ENCODE measurements around the gene ZEB1. TPM values are rescaled to one million over a fixed set of nuclear protein-coding genes. Genes with fewer than 3 reads are reported as not detected.

The ZEB1 gene
- total RNA-seq, 3 donors from 2014 or later: 28.2 to 113 (median 71.1) TPM

DNA sequence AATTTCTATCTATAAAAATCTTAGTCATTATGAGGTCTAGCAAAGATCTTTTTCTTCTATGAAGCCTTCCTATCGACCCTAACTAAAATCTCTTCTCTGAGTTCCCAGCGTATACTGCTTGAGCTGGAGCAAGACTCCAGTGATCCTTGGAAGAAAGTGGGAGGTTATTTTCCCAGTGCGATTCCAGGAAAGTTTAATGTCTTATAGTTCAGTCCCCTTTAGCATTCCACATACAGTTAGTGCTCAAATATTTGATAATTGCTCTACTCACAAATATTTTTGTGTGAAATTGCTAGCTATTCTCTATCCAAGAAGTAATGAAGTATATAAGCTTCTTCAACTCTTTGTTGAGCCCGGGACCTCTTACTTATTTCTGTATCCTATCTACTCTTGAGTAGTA, 47.7 kb downstream of the ZEB1 start:
- no peaks in the 10 kb centered on the region for H3K4me1 ChIP-seq
- H3K27ac ChIP-seq: no peak overlapping the region
- intact Hi-C loops (cut with DNase I; ENCODE audit: low total_unique reads): no loop called here
- no peak for TF ChIP-seq POLR2AphosphoS5 (IDR thresholded peaks at IDR 0.05)
- TF ChIP-seq POLR2A (IDR thresholded peaks at IDR 0.05): no peak
- TF ChIP-seq, protein P1, sequence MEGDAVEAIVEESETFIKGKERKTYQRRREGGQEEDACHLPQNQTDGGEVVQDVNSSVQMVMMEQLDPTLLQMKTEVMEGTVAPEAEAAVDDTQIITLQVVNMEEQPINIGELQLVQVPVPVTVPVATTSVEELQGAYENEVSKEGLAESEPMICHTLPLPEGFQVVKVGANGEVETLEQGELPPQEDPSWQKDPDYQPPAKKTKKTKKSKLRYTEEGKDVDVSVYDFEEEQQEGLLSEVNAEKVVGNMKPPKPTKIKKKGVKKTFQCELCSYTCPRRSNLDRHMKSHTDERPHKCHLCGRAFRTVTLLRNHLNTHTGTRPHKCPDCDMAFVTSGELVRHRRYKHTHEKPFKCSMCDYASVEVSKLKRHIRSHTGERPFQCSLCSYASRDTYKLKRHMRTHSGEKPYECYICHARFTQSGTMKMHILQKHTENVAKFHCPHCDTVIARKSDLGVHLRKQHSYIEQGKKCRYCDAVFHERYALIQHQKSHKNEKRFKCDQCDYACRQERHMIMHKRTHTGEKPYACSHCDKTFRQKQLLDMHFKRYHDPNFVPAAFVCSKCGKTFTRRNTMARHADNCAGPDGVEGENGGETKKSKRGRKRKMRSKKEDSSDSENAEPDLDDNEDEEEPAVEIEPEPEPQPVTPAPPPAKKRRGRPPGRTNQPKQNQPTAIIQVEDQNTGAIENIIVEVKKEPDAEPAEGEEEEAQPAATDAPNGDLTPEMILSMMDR (IDR thresholded peaks at IDR 0.05): no peak
- no peaks in the 10 kb centered on the region for H3K9me3 ChIP-seq
- H3K27me3 ChIP-seq: no peaks in the 10 kb centered on the region
- DNase-seq (ENCODE audit: low spot score in 2 of 2): no peak
- H3K36me3 ChIP-seq: no peaks in the 10 kb centered on the region
- no peak overlapping the region for H3K4me3 ChIP-seq

DNA sequence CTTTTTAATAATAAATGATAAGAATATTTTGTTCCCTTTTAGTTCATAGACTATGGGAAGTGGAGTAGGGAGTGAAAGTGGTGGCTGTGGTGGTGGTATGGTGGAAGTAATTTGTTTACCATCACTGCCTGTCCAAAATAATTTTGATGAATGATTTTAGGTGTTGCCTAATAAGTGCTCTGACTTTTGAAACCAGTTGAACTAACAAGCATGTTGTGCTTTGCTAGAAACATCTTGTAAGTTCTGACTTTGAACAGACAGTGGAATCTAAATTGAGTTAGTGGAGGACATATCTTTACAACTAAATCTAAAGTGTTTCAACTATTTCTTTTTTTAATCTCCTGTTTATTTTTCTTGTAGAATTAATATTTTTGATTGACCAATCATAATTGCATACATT, 49.7 kb downstream of the ZEB1 start:
- intact Hi-C loops (cut with DNase I; ENCODE audit: low total_unique reads): no loop called here
- no peak overlapping the region for H3K27ac ChIP-seq
- H3K36me3 ChIP-seq: no peaks in the 10 kb centered on the region
- H3K4me3 ChIP-seq: no peak overlapping the region
- DNase-seq (ENCODE audit: low spot score in 2 of 2): no peak
- H3K4me1 ChIP-seq: no peaks in the 10 kb centered on the region
- H3K9me3 ChIP-seq: no peaks in the 10 kb centered on the region
- TF ChIP-seq POLR2AphosphoS5 (IDR thresholded peaks at IDR 0.05): no peak
- TF ChIP-seq, protein P1 (IDR thresholded peaks at IDR 0.05): no peak
- no peak for TF ChIP-seq POLR2A (IDR thresholded peaks at IDR 0.05)
- no peaks in the 10 kb centered on the region for H3K27me3 ChIP-seq

DNA sequence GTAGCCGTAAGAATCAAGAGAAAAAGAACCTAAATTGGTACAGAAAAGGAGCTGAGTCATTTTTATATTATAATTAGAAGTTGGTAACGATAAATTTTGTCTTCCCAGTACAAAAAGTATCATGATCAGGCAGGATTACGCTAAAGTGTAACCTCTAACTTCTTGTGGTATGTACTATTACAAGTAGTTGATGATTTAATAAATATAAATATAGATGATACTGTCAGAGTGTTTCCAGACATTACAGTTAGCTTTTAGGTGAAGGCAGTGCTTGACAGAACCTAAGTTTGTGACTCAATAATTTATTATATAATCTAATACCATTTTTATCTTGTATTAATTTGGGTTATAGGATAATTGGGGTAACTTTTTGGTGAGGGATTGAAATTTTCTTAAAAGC, 53.4 kb downstream of the ZEB1 start:
- no peaks in the 10 kb centered on the region for H3K9me3 ChIP-seq
- no peak for TF ChIP-seq POLR2A (IDR thresholded peaks at IDR 0.05)
- TF ChIP-seq, protein P1 (IDR thresholded peaks at IDR 0.05): no peak
- TF ChIP-seq POLR2AphosphoS5 (IDR thresholded peaks at IDR 0.05): no peak
- H3K27ac ChIP-seq: no peak overlapping the region
- H3K4me1 ChIP-seq: no peaks in the 10 kb centered on the region
- no peaks in the 10 kb centered on the region for H3K36me3 ChIP-seq
- H3K27me3 ChIP-seq: no peaks in the 10 kb centered on the region
- H3K4me3 ChIP-seq: no peak overlapping the region
- intact Hi-C loops (cut with DNase I; ENCODE audit: low total_unique reads): no loop called here
- DNase-seq (ENCODE audit: low spot score in 2 of 2): no peak

DNA sequence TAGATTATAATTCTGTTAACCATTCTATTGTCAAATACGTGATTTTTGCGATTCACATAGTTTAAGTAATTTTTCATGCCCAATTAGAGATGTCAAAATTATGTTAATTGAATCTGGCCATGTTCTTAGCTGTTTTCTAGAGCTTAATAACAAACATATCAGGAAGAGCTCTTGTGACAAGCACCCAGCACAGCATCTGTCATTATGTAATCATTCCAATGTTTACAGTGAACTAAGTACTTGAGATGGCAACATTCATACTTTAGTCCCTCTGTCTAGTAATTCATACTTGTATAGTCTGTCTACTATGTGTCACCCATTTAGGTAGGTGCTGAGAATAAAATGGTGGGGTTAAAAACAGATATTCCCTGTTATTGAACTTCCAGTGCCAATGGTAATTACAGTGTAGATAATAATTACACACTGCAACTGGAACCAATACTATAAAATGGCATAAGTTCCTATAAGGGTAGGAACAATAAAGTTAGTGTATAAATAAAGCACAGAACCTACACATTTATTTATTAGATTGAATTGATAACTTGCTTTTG, 55.2 kb downstream of the ZEB1 start:
- Histone ChIP-seq H3K4me3 (no peak overlapping the region), H3K4me1 (no peaks in the 10 kb centered on the region), H3K9me3 (no peaks in the 10 kb centered on the region), H3K27ac (no peak overlapping the region), H3K36me3 (no peaks in the 10 kb centered on the region), H3K27me3 (no peaks in the 10 kb centered on the region)
- intact Hi-C loops (cut with DNase I; ENCODE audit: low total_unique reads): no loop called here
- TF ChIP-seq POLR2AphosphoS5 (IDR thresholded peaks at IDR 0.05) (no peak), POLR2A (IDR thresholded peaks at IDR 0.05) (no peak)
- TF ChIP-seq, protein P1 (IDR thresholded peaks at IDR 0.05): no peak
- no peak for DNase-seq (ENCODE audit: low spot score in 2 of 2)

DNA sequence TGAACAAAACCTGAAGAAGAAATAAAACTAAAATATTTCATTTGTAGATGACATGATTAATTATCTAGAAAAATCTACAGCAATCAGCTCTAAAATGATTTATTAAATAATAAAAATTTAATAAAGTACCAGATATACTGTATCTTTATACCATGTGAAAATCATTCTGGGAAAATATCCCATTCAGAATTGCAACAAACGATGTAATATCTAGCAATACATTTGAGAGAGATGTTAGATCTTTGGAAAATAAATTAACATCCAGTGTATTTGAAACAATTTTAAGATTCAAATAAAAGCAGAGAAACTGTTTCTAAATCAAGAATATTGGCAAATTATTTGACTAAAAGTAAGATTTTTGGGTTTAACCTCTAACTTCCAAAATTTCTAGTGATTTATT, 62.2 kb downstream of the ZEB1 start:
- DNase-seq (ENCODE audit: low spot score in 2 of 2): no peak
- H3K4me1 ChIP-seq: no peaks in the 10 kb centered on the region
- no peak for TF ChIP-seq POLR2A (IDR thresholded peaks at IDR 0.05)
- TF ChIP-seq, protein P1 (IDR thresholded peaks at IDR 0.05): no peak
- TF ChIP-seq POLR2AphosphoS5 (IDR thresholded peaks at IDR 0.05): no peak
- no peak overlapping the region for H3K27ac ChIP-seq
- no peaks in the 10 kb centered on the region for H3K27me3 ChIP-seq
- no peaks in the 10 kb centered on the region for H3K36me3 ChIP-seq
- no peaks in the 10 kb centered on the region for H3K9me3 ChIP-seq
- intact Hi-C loops (cut with DNase I; ENCODE audit: low total_unique reads): no loop called here
- H3K4me3 ChIP-seq: no peak overlapping the region

Measured in breast epithelium (tissue), 4 donors.